NOMO-1 (cell line): ENCODE data around the gene IFT20.
A peak's percentile ranks its signal among the peaks of the same experiment; 100 is the strongest.
"Not testable (repeated sequence)": the region's sequence is repeated elsewhere in the genome, so short reads cannot be mapped to it uniquely, and the experiment has no call there.

Source experiments
- DNase-seq, 2 experiments: peaks; one replicate each; lab custom pipeline; 2025; ENCODE audit not compliant: unreplicated experiment in 2 of 2; lab: John Stamatoyannopoulos, UW

IFT20 gene

DNA sequence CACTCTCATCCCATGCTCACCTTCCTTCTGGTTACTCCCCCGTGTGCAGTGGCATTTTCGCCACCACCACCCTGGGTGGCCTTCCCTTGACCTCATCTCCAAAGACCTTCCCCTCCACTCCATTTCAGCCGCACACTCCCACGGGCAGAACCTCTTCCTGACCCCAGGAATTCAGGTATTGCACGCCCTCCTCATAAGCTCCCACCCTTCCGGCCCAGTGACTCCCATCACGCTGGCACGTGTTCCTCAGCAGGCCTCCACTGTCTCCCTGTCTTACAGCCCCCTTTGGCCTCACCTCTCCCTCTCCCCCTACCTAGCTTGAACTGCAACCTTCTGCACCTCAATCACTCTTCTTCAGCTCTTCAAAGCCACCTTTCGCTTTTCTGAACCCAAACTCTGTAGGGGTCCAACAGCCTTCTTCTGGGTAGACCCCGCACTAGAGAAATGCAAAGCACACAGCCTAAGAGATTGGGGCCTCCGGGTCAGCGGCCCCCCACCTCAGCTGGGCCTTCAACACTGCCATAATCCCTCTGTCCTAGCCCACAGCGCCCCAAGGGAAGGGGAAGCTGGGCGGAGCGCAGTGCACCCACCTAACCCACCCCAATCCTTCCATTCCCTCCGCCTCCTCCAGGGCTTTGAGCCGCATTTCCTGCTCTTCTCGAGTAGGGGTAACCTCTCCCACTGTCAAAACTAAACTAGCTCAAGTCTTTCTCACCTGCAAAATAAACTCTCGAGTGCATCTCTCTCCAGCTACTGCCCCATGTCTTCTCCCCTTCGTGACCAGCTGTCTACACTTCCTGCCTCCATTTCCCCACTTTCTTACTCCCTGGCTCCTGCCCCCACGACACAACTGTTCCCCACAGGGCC, 17.9 kb downstream of the IFT20 start:
- DNase-seq: no peak

DNA sequence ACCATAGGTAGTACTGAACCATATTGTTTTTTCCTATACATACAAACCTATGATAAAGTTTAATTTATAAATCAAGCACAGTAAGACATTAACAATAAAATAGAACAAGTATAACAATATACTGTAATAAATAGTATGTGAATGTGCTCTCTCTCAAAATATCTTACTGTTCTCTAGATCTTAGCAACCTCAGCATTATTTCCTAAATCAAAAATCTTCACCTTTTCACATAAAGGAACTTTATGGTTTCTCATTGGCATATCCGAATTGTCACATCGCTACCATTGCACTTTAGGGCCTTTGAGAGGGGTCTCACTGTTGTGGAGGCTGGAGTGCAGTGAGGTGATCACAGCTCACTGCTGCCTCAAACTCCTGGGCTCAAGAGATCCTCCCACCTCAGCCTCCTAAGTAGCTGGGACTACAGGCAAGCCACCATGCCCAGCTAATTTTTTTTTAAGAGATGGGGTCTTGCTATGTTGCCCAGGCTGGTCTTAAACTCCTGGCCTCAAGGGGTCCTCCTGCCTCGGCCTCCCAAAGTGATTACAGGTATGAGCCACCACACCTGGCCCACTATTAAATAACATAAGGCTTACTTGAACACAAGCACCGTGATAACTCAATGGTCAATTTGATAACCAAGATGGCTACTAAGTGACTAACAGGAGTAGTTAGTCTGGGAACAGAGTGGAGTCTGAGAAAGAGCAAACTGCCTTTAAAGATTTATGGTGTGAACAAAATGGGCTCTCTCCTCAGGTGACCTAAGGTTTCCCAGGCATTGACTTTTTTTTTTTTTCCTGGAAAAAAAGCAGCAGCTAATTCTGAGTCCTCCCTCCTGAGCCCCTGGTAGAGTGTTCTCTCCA, 19.2 kb downstream of the IFT20 start:
- DNase-seq: no peak

DNA sequence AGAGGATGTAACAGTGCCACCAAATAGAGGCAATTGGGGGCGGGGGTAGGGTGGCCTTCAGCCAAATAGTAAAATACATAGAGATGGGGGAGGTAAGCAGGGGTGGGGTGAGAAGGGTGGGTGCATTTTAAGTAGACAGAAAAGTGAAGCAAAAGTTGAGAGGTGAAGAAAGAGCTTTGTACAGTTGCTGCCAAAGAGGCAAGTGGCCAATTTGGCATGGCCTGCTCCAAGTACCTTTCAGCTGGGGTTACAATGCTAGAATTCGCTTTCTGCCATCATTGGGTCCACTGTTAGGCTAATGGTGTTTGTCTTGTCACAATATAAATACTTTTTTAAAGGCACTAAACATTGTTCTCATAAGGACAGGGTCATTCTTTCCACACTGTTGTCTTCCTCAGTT, 21.4 kb downstream of the IFT20 start:
- no peak for DNase-seq

DNA sequence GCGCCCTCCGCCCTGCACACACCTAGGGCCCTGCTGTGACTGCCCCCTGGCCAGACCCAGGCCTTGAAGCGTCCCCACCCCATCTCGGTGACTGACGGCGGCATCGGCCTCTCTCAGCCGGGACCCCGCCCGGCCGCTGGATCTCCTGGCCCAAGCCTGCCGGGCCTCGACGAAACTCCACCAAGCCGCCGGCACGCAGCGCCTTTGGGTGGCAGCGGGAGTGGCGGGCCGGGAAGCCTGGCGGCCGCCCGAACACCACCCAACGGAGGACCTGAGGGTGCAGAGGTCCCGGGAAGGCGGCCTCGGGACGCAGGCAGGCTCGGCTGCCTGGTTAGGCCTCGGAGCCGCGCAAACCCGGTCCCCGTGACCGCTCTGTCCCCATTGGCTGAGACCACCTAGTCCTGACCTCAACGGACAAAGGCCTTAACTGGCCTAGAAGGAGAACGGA, 28.3 kb downstream of the IFT20 start:
- no peak for DNase-seq

DNA sequence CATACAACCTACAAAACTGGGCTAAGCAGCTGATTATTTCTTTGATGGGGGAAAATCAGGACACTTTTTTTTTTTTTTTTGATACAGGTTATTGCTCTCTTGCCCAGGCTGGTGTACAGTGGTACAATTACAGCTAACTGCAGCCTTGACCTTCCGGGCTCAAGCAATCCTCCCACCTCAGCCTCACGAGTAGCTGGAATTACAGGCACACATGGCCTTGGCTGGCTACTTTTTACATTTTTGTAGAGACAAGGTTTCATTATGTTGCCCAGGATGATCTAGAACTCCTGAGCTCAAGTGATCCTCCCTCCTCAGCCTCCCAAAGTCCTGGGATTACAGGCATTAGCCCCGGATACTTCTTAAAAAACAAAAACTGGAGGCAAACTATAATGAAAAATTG, 36.8 kb downstream of the IFT20 start:
- DNase-seq: no peak

DNA sequence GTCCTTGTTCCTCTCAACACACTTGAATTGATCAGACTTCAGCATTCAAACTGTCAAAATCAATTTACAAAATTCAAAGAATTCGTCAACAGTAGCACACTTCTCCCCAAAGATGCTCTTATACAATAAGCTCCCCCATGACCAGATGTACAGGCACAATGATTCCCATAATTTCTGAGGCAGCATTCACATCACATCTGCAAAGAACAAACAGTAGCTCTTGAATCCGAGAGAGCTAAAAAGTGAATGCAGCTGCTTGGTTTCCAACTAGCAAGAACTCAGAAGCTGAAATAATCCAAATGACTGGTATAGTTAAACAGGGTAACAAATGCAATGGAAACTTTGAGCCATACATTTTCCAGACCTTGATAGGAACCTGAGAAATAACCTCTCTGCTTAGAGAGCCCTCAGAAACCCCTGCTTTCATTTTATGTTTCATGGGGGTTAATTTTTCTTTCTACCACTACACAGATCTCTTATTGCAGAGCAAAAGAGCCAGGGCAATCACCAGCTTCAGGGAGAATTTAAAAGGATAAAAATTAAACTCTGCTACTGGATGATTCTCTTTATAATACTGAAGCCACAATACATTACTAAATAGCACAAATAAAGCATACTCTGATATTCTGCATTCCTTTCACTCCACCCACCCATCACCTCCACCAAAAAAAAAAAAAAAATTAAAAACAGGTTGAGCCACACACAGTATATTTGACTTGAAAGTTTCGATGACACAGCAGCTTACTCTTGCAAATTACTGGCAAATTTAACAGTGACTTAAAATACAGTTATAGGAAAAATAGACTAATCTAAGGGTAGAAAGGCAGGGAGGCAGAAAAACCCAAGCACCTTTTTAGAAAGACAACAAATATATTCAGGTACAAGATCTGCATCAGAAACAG, 39.3 kb downstream of the IFT20 start:
- DNase-seq: no peak

DNA sequence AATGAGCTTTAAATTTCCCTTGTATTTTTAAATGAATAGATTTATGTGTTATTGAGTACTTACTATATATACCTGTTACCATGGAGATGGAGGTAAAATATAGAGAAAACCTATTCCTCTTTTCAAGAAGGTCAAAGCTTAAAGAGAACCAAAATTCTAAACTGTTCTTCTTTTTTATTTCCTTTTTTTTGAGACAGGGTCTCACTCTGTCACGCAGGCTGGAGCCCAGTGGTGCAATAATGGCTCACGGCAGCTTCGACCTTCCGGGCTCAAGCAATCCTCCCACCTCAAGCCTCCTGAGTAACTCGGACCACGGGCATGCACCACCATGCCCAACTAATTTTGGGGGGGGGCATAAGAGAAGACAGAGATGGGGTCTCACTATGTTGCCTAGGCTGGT, 41.3 kb downstream of the IFT20 start:
- peak; percentile 68 to 95 for DNase-seq

DNA sequence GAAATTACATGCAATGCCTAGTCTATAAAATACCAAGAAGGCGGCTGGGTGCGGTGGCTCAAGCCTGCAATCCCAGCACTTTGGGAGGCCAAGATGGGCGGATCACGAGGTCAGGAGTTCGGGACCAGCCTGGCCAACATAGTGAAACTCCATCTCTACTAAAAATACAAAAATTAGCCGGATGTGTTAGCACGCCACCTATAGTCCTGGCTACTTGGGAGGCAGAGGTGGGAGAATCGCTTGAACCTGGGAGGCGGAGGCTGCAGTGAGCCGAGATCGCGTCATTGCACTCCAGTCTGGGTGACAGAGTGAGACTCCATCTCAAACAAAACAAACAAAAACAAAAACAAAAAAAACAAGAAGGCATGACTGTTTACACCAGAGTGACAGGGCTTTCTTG, 42.4 kb downstream of the IFT20 start:
- not testable (repeated sequence) for DNase-seq

DNA sequence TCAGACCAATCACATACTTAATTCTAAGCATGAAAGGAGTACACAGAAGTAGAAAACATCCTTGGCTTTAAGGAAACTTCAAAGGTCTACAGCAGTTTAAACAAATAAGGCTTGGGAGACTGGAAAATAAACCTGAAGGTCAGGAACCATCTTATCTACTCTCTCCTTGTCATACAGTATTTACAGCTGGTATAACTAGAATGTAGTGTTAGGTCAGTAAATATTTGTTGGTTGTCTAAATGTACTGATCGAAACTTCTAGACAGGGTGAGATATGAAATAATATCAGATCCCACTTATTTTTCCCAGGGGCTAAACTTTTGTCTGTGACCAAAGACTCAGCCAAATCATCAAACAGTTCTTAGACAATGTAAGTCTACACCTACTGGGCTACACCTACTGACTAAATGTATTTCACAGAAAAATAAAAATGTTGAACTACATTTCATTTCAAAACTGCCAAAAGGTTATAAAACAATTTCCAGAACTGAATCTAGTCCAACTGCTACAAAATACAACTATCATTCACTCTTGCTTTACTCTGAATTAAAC, 43.4 kb downstream of the IFT20 start:
- DNase-seq: no peak

DNA sequence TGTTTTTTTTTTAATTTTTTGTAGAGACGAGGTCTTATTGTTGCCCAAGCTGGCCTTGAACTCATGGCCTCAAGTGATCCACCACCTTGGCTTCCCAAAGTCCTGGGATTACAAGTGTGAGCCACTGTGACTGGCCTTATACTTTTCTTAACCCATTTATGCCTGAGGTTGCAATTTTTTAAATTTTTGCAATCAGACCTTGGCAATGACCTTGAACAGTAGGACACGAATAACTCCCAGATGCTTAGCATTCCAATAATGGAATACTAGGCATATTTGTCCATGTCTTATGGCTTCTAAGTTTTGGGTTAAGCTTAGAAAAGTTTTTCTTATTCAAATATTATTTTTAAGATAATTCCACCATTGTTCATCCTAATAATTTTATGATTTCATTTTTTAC, 44.6 kb downstream of the IFT20 start:
- no peak for DNase-seq

DNA sequence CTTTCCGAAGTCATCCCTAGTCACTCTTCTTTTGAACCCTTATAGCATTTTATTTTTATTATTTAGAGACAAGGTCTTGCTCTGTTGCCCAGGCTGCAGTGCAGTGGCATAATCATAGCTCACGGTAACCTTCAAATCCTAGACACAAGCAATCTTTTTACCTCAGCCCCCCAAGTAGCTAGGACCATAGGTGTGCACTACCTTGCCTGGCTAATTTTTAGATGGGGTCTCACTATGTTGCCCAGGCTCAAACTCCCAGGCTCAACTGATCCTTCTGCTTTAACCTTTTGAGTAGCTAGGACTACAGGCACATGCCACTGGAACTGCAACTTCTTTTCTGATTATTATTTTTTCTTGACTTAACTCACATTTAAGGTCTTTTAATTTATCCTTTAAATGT, 49.3 kb downstream of the IFT20 start:
- DNase-seq: no peak

DNA sequence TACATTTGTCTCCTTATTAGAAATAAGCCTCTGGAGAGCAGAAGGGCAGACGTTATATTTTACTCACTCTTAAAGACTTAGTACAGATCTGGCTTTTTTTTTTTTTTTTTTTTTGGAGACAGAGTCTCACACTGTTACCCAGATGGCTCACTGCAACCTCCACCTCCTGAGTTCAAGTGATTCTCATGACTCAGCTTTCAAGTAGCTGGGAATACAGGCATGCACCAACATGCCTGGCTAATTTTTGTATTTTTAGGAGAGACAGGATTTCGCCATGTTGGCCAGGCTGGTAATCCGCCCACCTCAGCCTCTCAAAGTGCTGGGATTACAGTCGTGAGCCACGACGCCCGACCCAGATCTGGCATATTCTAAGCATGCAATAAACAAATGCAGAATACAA, 52.7 kb downstream of the IFT20 start:
- no peak for DNase-seq

DNA sequence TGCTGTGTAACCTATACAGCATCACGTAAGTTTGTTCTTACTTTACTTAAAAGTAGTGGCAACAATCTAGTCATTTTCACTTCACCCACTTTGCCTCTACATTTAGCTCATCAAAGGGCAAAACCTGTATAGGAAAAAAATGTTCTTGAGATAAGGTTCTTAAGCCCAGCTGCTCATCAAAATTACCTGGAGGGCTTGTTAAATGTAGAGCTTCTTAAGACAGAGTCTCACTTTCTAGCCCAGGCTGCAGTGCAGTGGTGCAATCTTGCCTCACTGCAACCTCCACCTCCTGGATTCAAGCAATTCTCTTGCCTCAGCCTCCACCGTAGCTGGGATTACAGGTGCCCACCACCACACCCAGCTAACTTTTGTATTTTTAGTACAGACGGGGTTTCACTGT, 54.4 kb downstream of the IFT20 start:
- DNase-seq: no peak

DNA sequence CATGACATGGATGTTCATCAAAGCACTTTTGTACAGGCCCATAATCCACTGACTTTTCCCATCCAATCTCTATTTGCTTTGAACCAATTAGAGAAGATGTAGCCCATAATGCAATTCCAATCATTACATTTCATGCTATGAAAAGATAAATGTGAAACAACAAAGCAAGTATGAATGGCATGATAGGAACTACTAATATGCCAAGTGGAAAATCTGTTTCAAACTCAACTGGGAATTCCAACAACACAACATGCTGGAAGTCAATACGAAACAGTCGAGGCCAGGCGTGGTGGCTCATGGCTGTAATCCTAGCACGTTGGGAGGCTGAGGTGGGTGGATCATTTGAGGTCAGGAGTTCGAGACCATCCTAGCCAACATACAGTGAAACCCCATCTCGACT, 55.9 kb downstream of the IFT20 start:
- DNase-seq: no peak
